Measurements from ENCODE around the gene EHBP1.

EHBP1 gene

DNA sequence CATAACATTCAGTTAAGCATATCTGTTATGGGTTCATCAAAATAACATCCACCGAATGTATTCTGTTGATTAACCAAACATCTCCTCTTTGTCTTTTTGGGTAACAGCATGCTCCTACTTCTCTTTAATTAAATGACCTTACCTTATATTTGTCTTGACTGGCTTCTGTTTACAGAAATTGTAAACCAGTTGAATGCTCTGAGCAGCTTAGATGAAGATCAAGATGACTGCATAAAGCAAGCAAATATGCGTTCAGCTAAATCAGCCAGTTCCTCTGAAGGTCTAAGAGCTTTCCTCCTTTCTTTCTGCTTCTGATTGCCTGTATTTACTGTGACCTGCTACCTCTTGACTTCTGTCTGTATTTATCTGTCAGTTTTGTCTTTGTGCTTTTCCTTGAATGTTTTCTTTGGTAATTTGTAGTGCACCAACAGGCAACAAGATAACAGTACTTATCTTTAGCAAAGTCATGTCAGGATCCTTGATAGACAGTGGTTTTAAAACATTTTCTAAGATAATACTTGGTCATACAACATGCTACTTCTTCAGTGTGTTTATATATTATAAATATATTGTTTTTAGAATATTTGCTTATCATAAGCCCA is 152.8 kb downstream of the EHBP1 start:
- Histone ChIP-seq H3K4me2 (ENCODE audit: low read length) (no peak overlapping the region), H3K27me3 (ENCODE audit: insufficient read depth, low read length) (no peaks in the 10 kb centered on the region), H3K79me2 (ENCODE audit: insufficient read depth, low read length) (no peaks in the 10 kb centered on the region), H3K27ac (ENCODE audit: low read depth, low read length, poor library complexity, severe bottlenecking) (no peak overlapping the region), H3K9ac (ENCODE audit: low read length) (no peak overlapping the region), H3K4me1 (ENCODE audit: insufficient read depth, low read length, severe bottlenecking) (no peaks in the 10 kb centered on the region), H4K20me1 (ENCODE audit: insufficient read depth, low read length) (no peaks in the 10 kb centered on the region), H3K36me3 (ENCODE audit: insufficient read depth, low read length) (no peaks in the 10 kb centered on the region), H3K9me2 (ENCODE audit: low read depth, low read length) (no peaks in the 10 kb centered on the region), H3K9me3 (ENCODE audit: low read length) (no peaks in the 10 kb centered on the region), H3K4me3 (ENCODE audit: low read depth, low read length, poor library complexity, severe bottlenecking) (no peak overlapping the region), H2AFZ (ENCODE audit: low read length) (no peak overlapping the region), H3F3A (ENCODE audit: insufficient read depth, low read length) (no peaks in the 10 kb centered on the region)
- TF ChIP-seq EZH2 (IDR thresholded peaks at IDR 0.05; ENCODE audit: borderline replicate concordance, low read length) = no peak
- TF ChIP-seq CTCF (IDR thresholded peaks at IDR 0.05; ENCODE audit: low read length) = no peak

DNA sequence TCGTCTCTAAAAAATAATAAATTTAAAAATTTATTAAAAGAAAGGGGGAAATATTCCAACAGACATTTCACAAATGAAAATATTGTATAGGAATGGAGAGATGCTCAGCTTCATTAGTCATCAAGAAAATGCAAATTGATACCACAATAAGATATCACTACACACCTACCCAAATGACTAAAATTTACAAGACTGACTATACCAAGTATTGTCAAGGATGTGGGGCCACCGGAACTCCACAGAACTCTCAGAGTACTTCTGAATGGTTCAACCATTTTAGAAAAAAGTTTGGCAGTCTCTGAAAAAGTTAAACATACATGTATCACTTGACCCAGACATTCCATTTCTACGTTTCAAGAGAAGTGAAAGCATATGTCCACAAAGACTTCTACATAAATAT is 163.4 kb downstream of the EHBP1 start:
- Histone ChIP-seq H3K4me3 (ENCODE audit: low read depth, low read length, poor library complexity, severe bottlenecking) (no peak overlapping the region), H4K20me1 (ENCODE audit: insufficient read depth, low read length) (no peaks in the 10 kb centered on the region), H3K9me3 (ENCODE audit: low read length) (no peaks in the 10 kb centered on the region), H3K9me2 (ENCODE audit: low read depth, low read length) (no peaks in the 10 kb centered on the region), H3K9ac (ENCODE audit: low read length) (no peak overlapping the region), H3K27me3 (ENCODE audit: insufficient read depth, low read length) (no peaks in the 10 kb centered on the region), H3K27ac (ENCODE audit: low read depth, low read length, poor library complexity, severe bottlenecking) (no peak overlapping the region), H3K36me3 (ENCODE audit: insufficient read depth, low read length) (peaks cover 12% of the 10 kb centered on the region; the same call in 1 of the 2 replicates), H3F3A (ENCODE audit: insufficient read depth, low read length) (no peaks in the 10 kb centered on the region), H2AFZ (ENCODE audit: low read length) (no peak overlapping the region), H3K4me1 (ENCODE audit: insufficient read depth, low read length, severe bottlenecking) (no peaks in the 10 kb centered on the region), H3K4me2 (ENCODE audit: low read length) (no peak overlapping the region), H3K79me2 (ENCODE audit: insufficient read depth, low read length) (no peaks in the 10 kb centered on the region)
- TF ChIP-seq EZH2 (IDR thresholded peaks at IDR 0.05; ENCODE audit: borderline replicate concordance, low read length) (no peak), CTCF (IDR thresholded peaks at IDR 0.05; ENCODE audit: low read length) (no peak)

GRCh38 chr2:62870966-62871365 is 165.5 kb downstream of the EHBP1 start:
- Histone ChIP-seq H2AFZ (ENCODE audit: low read length) (no peak overlapping the region), H3K79me2 (ENCODE audit: insufficient read depth, low read length) (no peaks in the 10 kb centered on the region), H3K4me3 (ENCODE audit: low read depth, low read length, poor library complexity, severe bottlenecking) (no peak overlapping the region), H3K4me1 (ENCODE audit: insufficient read depth, low read length, severe bottlenecking) (no peaks in the 10 kb centered on the region), H3K36me3 (ENCODE audit: insufficient read depth, low read length) (peaks cover 21% of the 10 kb centered on the region), H3F3A (ENCODE audit: insufficient read depth, low read length) (no peaks in the 10 kb centered on the region), H3K9me3 (ENCODE audit: low read length) (no peaks in the 10 kb centered on the region), H3K27me3 (ENCODE audit: insufficient read depth, low read length) (no peaks in the 10 kb centered on the region), H4K20me1 (ENCODE audit: insufficient read depth, low read length) (no peaks in the 10 kb centered on the region), H3K27ac (ENCODE audit: low read depth, low read length, poor library complexity, severe bottlenecking) (no peak overlapping the region), H3K4me2 (ENCODE audit: low read length) (no peak overlapping the region), H3K9me2 (ENCODE audit: low read depth, low read length) (no peaks in the 10 kb centered on the region), H3K9ac (ENCODE audit: low read length) (no peak overlapping the region)
- no peak for TF ChIP-seq EZH2 (IDR thresholded peaks at IDR 0.05; ENCODE audit: borderline replicate concordance, low read length)
- no peak for TF ChIP-seq CTCF (IDR thresholded peaks at IDR 0.05; ENCODE audit: low read length)
